ENCODE measurements around the gene ITPRID1.

Gene ITPRID1

GRCh38 chr7:31695859-31696614, 182.1 kb downstream of the ITPRID1 start:
- no peak for DNase-seq (ENCODE audit: low read depth in 2 of 2)

- no peak for DNase-seq (ENCODE audit: low read depth in 2 of 2)
These were observed 185.2 kb downstream of the ITPRID1 start for GRCh38 chr7:31699050-31699449.

- DNase-seq (ENCODE audit: low read depth in 2 of 2), result no peak
These were observed 188.5 kb downstream of the ITPRID1 start for GRCh38 chr7:31702354-31702753.

GRCh38 chr7:31705377-31705776, 191.5 kb downstream of the ITPRID1 start:
- no peak for DNase-seq (ENCODE audit: low read depth in 2 of 2)

- DNase-seq (ENCODE audit: low read depth in 2 of 2), result no peak
These were observed 193.2 kb downstream of the ITPRID1 start for GRCh38 chr7:31707089-31707488.
